Germinal center (tissue), 1 donor: ENCODE measurements around the gene CNOT1.

Source experiments
- DNase-seq: peaks from one replicate; pipeline ENCODE4 v3.0.0; 2012; ENCODE audit warnings: mixed read lengths, low spot score

The CNOT1 gene

GRCh38 chr16:58518083-58518979, 111.3 kb downstream of the CNOT1 start:
- no peak for DNase-seq

GRCh38 chr16:58516768-58517107, 112.9 kb downstream of the CNOT1 start:
- no peak for DNase-seq

GRCh38 chr16:58515871-58516767, 113.5 kb downstream of the CNOT1 start:
- DNase-seq = peak; percentile 89

- peak; percentile 63 for DNase-seq
Measured at GRCh38 chr16:58515125-58515870, 114.3 kb downstream of the CNOT1 start, which contains the start of gene SETD6. SETD6 (plus strand) TSS chr16:58515517; CDS start chr16:58515538, 21 bp downstream.

GRCh38 chr16:58513874-58514273, 115.8 kb downstream of the CNOT1 start:
- no peak for DNase-seq

- peak; percentile 62 for DNase-seq
Measured at GRCh38 chr16:58511933-58512815, 117.5 kb downstream of the CNOT1 start.

GRCh38 chr16:58510776-58511628, 118.6 kb downstream of the CNOT1 start:
- DNase-seq = no peak

- DNase-seq = no peak
Measured at GRCh38 chr16:58510097-58510775, 119.4 kb downstream of the CNOT1 start.

GRCh38 chr16:58509256-58510096, 120.2 kb downstream of the CNOT1 start:
- no peak for DNase-seq

GRCh38 chr16:58508671-58509251, 120.9 kb downstream of the CNOT1 start:
- no peak for DNase-seq

- no peak for DNase-seq
Measured at GRCh38 chr16:58507963-58508670, 121.5 kb downstream of the CNOT1 start.

- DNase-seq = no peak
Measured at GRCh38 chr16:58507195-58507962, 122.2 kb downstream of the CNOT1 start.

- no peak for DNase-seq
Measured at GRCh38 chr16:58506241-58507194, 123.1 kb downstream of the CNOT1 start.

GRCh38 chr16:58503863-58504688, 125.5 kb downstream of the CNOT1 start:
- DNase-seq = no peak
